Body of pancreas (tissue), 4 donors: Measurements from ENCODE around the gene TNS3.

Experiments used
- POLR2A ChIP-seq, 3 donors: fragments of 450-650 bp; IDR thresholded peaks; one replicate each; pipeline ENCODE4 v1.6.1; 2016; ENCODE audit warnings: antibody characterized with exemption in 3 of 3, mild to moderate bottlenecking in 2 of 3
- TF ChIP-seq, protein P1 (sequence below), 7 experiments: fragments of 450-650 bp in 4 of 7; fragments of 200-600 bp in 3 of 7; sonication (generic) in 3 of 7; IDR thresholded peaks; one replicate each; pipeline ENCODE4 v1.5.1; 2016 to 2019; ENCODE audit warnings: antibody characterized with exemption in 7 of 7

DNA sequence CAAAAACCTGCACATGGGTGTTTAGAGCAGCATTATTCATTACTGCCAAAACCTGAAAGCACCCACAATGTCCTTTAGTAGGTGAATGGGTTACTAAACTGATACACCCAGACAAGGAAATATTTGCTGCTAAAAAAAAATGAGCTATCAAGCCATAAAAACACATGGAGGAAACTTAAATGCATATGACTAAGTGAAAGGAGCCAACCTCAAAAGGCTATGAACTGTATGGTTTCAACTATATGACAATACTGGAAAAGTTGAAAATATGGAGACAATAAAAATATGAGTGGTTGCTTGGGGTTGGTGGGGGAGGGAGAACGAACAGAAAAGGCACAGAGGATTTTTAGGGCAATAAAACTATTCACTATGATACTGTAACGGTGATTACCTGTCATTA lies 291.0 kb downstream of the TNS3 start:
- TF ChIP-seq, protein P1, sequence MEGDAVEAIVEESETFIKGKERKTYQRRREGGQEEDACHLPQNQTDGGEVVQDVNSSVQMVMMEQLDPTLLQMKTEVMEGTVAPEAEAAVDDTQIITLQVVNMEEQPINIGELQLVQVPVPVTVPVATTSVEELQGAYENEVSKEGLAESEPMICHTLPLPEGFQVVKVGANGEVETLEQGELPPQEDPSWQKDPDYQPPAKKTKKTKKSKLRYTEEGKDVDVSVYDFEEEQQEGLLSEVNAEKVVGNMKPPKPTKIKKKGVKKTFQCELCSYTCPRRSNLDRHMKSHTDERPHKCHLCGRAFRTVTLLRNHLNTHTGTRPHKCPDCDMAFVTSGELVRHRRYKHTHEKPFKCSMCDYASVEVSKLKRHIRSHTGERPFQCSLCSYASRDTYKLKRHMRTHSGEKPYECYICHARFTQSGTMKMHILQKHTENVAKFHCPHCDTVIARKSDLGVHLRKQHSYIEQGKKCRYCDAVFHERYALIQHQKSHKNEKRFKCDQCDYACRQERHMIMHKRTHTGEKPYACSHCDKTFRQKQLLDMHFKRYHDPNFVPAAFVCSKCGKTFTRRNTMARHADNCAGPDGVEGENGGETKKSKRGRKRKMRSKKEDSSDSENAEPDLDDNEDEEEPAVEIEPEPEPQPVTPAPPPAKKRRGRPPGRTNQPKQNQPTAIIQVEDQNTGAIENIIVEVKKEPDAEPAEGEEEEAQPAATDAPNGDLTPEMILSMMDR (IDR thresholded peaks at IDR 0.05), result no peak
- no peak for TF ChIP-seq POLR2A (IDR thresholded peaks at IDR 0.05)
